ENCODE results near the gene RAI14.

GRCh38 chr5:34632807-34633422 lies 23.2 kb upstream of the RAI14 start:
- TF ChIP-seq CTCF (conservative IDR thresholded peaks at IDR 0.05; ENCODE audit: low read length) (no peak), EZH2phosphoT487 (IDR thresholded peaks at IDR 0.05; ENCODE audit: borderline replicate concordance, low read depth, low read length) (no peak)
